Measurements from ENCODE around the gene EPHA2. TPM values are rescaled to one million over a fixed set of nuclear protein-coding genes. Genes with fewer than 3 reads are reported as not detected.

The EPHA2 gene
- total and polyA plus RNA-seq, 7 experiments from 2014 or later = 0.30 to 0.61 (median 0.59) TPM; not detected in 4

GRCh38 chr1:16158025-16158424, 2.2 kb upstream of the EPHA2 start:
- Histone ChIP-seq H3K9me3 (ENCODE audit: control insufficient read depth in 2 of 3, low read length in 3 of 3) (no peaks in the 10 kb centered on the region), H3K27me3 (ENCODE audit: control insufficient read depth in 2 of 2, insufficient read depth in 2 of 2, low read length in 2 of 2) (no peaks in the 10 kb centered on the region), H3K4me1 (ENCODE audit: control insufficient read depth in 2 of 2, insufficient read depth in 2 of 2, low read length in 2 of 2) (peaks cover 40 to 56% of the 10 kb centered on the region in 2 donors), H3K27ac (ENCODE audit: low read depth, low read length) (no peak overlapping the region), H3K36me3 (ENCODE audit: control insufficient read depth in 2 of 3, insufficient read depth in 3 of 3, low read length in 3 of 3) (no peaks in the 10 kb centered on the region), H3K4me3 (ENCODE audit: low read length) (no peak overlapping the region)
- Mint-ChIP-seq H3K27me3 (peaks cover 0 to 65% (median 0%) of the 10 kb centered on the region in 5 donors), H3K4me1 (peaks cover 44 to 88% (median 64%) of the 10 kb centered on the region in 7 donors), H3K27ac (peak overlapping the region; percentile 29 to 93 (median 76)), H3K36me3 (no peaks in the 10 kb centered on the region), H3K9me3 (no peaks in the 10 kb centered on the region), H3K4me3 (peak overlapping the region; percentile 1 to 76 (median 54))
- DNase-seq = peak in 7 of 9 donors; percentile 61 to 83 (median 78)
- peak; percentile 75 for ATAC-seq
- POLR2A ChIA-PET = no interaction called here
- CTCF ChIA-PET = interaction anchor here (0.6 kb wide), 2 partner anchors 72 to 100 kb away, joined by 4 read pairs; no protein-coding TSS in a partner anchor
- intact Hi-C loops (cut with micrococcal nuclease) = loop anchor here in 1 of 2 donors (1.0 to 2.0 kb wide), 2 partner anchors 8 to 29 kb away; no protein-coding TSS in a partner anchor

DNA sequence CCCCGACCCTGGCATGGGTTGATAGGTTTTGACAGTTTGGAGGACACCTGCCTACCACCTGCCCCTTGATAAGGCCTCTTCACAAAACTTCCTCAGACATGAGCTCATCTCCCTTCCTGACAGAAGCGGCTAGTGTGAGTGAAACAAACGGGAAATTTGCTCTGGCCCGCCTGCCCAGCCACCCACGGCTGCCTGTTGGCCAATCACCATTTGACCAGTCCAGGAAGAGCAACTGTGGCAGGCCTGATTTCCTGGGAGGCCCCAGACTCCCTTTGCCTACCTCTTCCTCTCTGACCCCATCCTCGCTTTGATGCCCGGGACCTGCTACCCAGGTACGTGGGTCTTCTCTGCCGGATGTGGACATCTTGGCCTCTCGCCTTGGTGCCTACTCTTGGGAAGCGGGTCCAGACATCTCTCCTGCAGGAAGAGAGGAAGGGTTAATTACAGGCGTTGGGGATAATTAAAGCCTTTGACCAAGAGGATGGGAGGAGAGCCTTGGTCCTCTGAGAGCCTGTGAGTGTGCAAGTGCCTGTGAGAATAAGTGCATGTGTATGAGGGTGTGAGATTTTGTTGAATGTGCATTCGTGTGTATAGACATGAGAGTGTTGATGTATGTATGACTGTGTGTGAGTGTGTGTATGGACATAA, 1.1 kb upstream of the EPHA2 start:
- no peak overlapping the region for H3K27ac ChIP-seq (ENCODE audit: low read depth, low read length)
- Mint-ChIP-seq H3K27ac (peak overlapping the region in 8 of 9 donors; percentile 46 to 93 (median 78)), H3K4me3 (peak overlapping the region in 9 of 10 donors; percentile 33 to 84 (median 57)), H3K4me1 (peaks cover 35 to 80% (median 56%) of the 10 kb centered on the region in 7 donors), H3K27me3 (peaks cover 0 to 68% (median under 1%) of the 10 kb centered on the region in 5 donors), H3K9me3 (no peaks in the 10 kb centered on the region), H3K36me3 (no peaks in the 10 kb centered on the region)
- DNase-seq = no peak
- H3K4me1 ChIP-seq (ENCODE audit: control insufficient read depth in 2 of 2, insufficient read depth in 2 of 2, low read length in 2 of 2) = peaks cover 29 to 47% of the 10 kb centered on the region in 2 donors
- no peaks in the 10 kb centered on the region for H3K36me3 ChIP-seq (ENCODE audit: control insufficient read depth in 2 of 3, insufficient read depth in 3 of 3, low read length in 3 of 3)
- H3K4me3 ChIP-seq (ENCODE audit: low read length) = no peak overlapping the region
- H3K27me3 ChIP-seq (ENCODE audit: control insufficient read depth in 2 of 2, insufficient read depth in 2 of 2, low read length in 2 of 2) = no peaks in the 10 kb centered on the region
- H3K9me3 ChIP-seq (ENCODE audit: control insufficient read depth in 2 of 3, low read length in 3 of 3) = no peaks in the 10 kb centered on the region
- POLR2A ChIA-PET = interaction anchor here (0.6 to 1.4 kb wide), 3 partner anchors 12 to 94 kb away, joined by 3 to 5 read pairs (median 3); no protein-coding TSS in a partner anchor
- CTCF ChIA-PET = interaction anchor here (1.1 kb wide), 1 partner anchor 29 kb away, joined by 5 read pairs; no protein-coding TSS in a partner anchor
- no peak for ATAC-seq
- intact Hi-C loops (cut with micrococcal nuclease) = no loop called here

GRCh38 chr1:16153999-16154673, 1.7 kb downstream of the EPHA2 start:
- Mint-ChIP-seq H3K27ac (peak overlapping the region in 2 of 9 donors; percentile 9 to 43), H3K4me3 (peak overlapping the region; percentile 23 to 86 (median 67)), H3K9me3 (no peaks in the 10 kb centered on the region), H3K4me1 (peaks cover 27 to 64% (median 47%) of the 10 kb centered on the region in 7 donors), H3K27me3 (peaks cover 0 to 56% (median 3%) of the 10 kb centered on the region in 5 donors), H3K36me3 (no peaks in the 10 kb centered on the region)
- peak overlapping the region; percentile 51 for H3K4me3 ChIP-seq (ENCODE audit: low read length)
- no peak for ATAC-seq
- intact Hi-C loops (cut with micrococcal nuclease) = loop anchor here in 1 of 2 donors (2.0 kb wide), 1 partner anchor 75 kb away; no protein-coding TSS in a partner anchor
- ChIA-PET CTCF (interaction anchor here (0.7 to 2.2 kb wide), 2 partner anchors 12 to 75 kb away, joined by 5 to 9 read pairs; no protein-coding TSS in a partner anchor), POLR2A (interaction anchor here (0.6 to 1.1 kb wide), 3 partner anchors 10 to 47 kb away, joined by 3 to 9 read pairs (median 3); no protein-coding TSS in a partner anchor)
- DNase-seq = peak in 1 of 9 donors; percentile 9
- no peak overlapping the region for H3K27ac ChIP-seq (ENCODE audit: low read depth, low read length)
- peaks cover 24 to 38% of the 10 kb centered on the region in 2 donors for H3K4me1 ChIP-seq (ENCODE audit: control insufficient read depth in 2 of 2, insufficient read depth in 2 of 2, low read length in 2 of 2)
- H3K27me3 ChIP-seq (ENCODE audit: control insufficient read depth in 2 of 2, insufficient read depth in 2 of 2, low read length in 2 of 2) = no peaks in the 10 kb centered on the region
- no peaks in the 10 kb centered on the region for H3K36me3 ChIP-seq (ENCODE audit: control insufficient read depth in 2 of 3, insufficient read depth in 3 of 3, low read length in 3 of 3)
- no peaks in the 10 kb centered on the region for H3K9me3 ChIP-seq (ENCODE audit: control insufficient read depth in 2 of 3, low read length in 3 of 3)

DNA sequence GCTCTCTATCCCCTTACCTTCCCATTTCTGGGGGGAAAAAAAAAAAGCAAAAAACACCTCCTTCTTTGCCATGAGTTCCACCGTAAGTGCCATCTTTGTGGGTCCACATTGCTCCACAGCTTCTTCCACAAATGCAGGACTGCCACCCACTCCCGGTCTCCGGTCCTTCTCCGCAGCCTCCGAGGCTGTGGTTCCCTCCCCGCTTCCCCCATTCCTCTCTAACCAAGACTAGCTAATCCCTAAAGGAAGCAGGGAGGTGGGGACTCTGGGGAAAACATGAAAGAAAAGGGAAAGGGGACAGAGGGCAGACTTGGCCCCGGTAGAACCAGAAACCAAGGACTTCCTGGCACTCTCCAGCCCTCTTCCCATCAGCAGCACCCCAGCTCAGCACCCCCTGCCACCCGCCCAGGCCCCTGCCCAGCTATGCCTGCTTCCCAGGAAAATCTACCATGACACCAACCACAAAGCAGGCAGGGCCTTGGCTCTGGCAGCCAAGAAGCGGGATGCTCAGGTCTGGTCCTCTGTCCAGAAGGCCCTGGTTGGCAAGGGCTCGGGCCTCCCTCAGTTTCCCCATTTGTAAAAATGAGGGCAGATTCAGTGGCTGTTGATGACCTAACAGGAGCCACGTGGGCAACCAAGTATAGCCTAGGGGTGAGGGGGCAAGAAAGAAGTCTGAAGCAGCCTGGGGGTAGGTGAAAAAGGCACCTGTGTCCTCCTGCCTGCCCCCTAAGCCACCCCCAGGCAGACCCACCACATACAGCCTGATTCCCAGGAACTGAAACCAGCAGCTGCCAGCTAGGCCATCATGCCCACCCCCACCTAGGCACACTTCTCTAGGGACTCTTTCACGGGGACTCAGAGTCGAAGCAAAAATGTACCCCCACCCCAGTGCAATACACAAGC, 2.5 kb downstream of the EPHA2 start:
- CTCF ChIA-PET = interaction anchor here (2.2 kb wide), 1 partner anchor 74 kb away, joined by 9 read pairs; no protein-coding TSS in a partner anchor
- Mint-ChIP-seq H3K36me3 (peaks cover 0 to under 1% (median 0%) of the 10 kb centered on the region in 5 donors), H3K27me3 (peaks cover 0 to 54% (median 3%) of the 10 kb centered on the region in 5 donors), H3K27ac (no peak overlapping the region), H3K9me3 (no peaks in the 10 kb centered on the region), H3K4me3 (peak overlapping the region in 4 of 10 donors; percentile 17 to 68 (median 46)), H3K4me1 (peaks cover 24 to 56% (median 41%) of the 10 kb centered on the region in 7 donors)
- Histone ChIP-seq H3K27me3 (ENCODE audit: control insufficient read depth in 2 of 2, insufficient read depth in 2 of 2, low read length in 2 of 2) (no peaks in the 10 kb centered on the region), H3K9me3 (ENCODE audit: control insufficient read depth in 2 of 3, low read length in 3 of 3) (no peaks in the 10 kb centered on the region), H3K27ac (ENCODE audit: low read depth, low read length) (no peak overlapping the region), H3K36me3 (ENCODE audit: control insufficient read depth in 2 of 3, insufficient read depth in 3 of 3, low read length in 3 of 3) (no peaks in the 10 kb centered on the region), H3K4me3 (ENCODE audit: low read length) (no peak overlapping the region), H3K4me1 (ENCODE audit: control insufficient read depth in 2 of 2, insufficient read depth in 2 of 2, low read length in 2 of 2) (peaks cover 24 to 37% of the 10 kb centered on the region in 2 donors)
- POLR2A ChIA-PET = interaction anchor here (0.6 kb wide), 1 partner anchor 743 kb away, joined by 3 read pairs; no protein-coding TSS in a partner anchor
- DNase-seq (no peak), ATAC-seq (no peak)
- intact Hi-C loops (cut with micrococcal nuclease) = no loop called here

DNA sequence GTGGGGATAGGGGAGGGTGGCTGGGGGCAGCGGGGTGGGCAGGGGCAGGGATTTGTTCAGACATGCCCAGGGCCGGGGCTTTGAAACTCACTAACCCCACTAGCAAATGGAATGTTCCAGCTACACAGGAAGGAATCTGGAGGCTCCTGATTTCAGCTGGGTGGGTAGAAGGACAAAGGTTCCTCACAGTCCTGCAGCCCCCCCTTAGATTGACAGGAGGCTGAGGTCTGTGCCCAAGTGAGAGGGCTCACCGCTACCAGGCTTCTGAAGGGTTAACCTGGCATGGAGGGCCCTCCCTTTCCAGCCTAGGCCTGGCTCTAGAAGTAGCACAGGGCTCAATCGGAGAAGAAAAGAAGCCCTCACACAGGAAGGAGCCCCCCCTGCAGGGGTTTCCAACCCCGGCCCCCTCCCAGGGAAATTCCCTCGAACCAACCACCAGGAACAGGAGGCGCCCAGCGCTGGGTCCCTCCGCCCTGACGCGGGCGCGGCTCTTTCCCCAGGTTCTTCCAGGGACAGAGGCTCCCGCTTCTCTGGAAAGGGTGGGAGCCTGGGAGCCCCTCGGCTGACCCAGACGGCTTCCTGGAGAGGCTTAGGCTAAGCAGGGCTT, 3.3 kb downstream of the EPHA2 start:
- Mint-ChIP-seq H3K36me3 (peaks cover 0 to 4% (median 0%) of the 10 kb centered on the region in 5 donors), H3K4me1 (peaks cover 16 to 49% (median 33%) of the 10 kb centered on the region in 7 donors), H3K27ac (no peak overlapping the region), H3K27me3 (peaks cover 0 to 46% (median 3%) of the 10 kb centered on the region in 5 donors), H3K9me3 (no peaks in the 10 kb centered on the region), H3K4me3 (no peak overlapping the region)
- no peaks in the 10 kb centered on the region for H3K9me3 ChIP-seq (ENCODE audit: control insufficient read depth in 2 of 3, low read length in 3 of 3)
- ATAC-seq (no peak), DNase-seq (no peak)
- no peaks in the 10 kb centered on the region for H3K27me3 ChIP-seq (ENCODE audit: control insufficient read depth in 2 of 2, insufficient read depth in 2 of 2, low read length in 2 of 2)
- H3K4me3 ChIP-seq (ENCODE audit: low read length) = no peak overlapping the region
- H3K36me3 ChIP-seq (ENCODE audit: control insufficient read depth in 2 of 3, insufficient read depth in 3 of 3, low read length in 3 of 3) = no peaks in the 10 kb centered on the region
- intact Hi-C loops (cut with micrococcal nuclease) = no loop called here
- no peak overlapping the region for H3K27ac ChIP-seq (ENCODE audit: low read depth, low read length)
- ChIA-PET POLR2A (interaction anchor here (0.6 to 0.7 kb wide), 2 partner anchors 10 to 744 kb away, joined by 3 read pairs; no protein-coding TSS in a partner anchor), CTCF (interaction anchor here (2.2 kb wide), 1 partner anchor 74 kb away, joined by 9 read pairs; no protein-coding TSS in a partner anchor)
- peaks cover 17 to 29% of the 10 kb centered on the region in 2 donors for H3K4me1 ChIP-seq (ENCODE audit: control insufficient read depth in 2 of 2, insufficient read depth in 2 of 2, low read length in 2 of 2)
